ENCODE measurements around the gene RAB25.

Gene RAB25

DNA sequence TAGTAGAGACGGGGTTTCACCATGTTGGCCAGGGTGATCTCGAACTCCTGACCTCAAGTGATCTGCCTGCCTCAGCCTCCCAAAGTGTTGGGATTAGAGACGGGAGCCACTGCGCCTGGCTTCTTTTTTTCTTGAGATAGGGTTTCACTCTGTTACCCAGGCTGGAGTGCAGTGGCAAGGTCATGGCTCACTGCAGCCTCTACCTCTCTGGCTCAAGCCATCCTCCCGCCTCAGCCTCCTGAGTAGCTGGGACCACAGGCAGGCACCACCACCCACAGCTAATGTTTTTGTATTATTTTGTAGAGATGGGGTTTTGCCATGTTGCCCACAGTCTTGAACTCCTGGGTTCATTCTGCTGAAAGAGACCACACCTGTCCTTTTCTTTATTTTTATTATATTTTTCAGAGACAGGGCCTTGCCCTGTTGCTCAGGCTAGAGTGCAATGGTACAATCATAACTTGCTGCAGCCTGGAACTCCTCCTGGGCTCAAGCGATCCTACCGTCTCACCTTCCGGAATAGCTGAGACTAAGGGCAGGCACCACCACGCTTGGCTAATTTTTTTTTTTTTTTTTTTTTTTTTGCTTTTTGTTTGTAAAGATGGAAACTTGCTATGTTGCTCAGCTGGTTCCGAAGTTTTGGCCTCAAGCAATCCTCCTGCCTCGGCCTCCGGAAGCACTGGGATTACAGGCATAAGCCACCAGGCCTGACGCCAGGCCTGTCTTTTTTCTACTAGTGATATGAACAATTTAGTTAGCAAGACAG is 56.6 kb downstream of the RAB25 start:
- DNase-seq (ENCODE audit: low read depth) = no peak

GRCh38 chr1:156118177-156118868 is 57.4 kb downstream of the RAB25 start:
- DNase-seq (ENCODE audit: low read depth) = no peak

DNA sequence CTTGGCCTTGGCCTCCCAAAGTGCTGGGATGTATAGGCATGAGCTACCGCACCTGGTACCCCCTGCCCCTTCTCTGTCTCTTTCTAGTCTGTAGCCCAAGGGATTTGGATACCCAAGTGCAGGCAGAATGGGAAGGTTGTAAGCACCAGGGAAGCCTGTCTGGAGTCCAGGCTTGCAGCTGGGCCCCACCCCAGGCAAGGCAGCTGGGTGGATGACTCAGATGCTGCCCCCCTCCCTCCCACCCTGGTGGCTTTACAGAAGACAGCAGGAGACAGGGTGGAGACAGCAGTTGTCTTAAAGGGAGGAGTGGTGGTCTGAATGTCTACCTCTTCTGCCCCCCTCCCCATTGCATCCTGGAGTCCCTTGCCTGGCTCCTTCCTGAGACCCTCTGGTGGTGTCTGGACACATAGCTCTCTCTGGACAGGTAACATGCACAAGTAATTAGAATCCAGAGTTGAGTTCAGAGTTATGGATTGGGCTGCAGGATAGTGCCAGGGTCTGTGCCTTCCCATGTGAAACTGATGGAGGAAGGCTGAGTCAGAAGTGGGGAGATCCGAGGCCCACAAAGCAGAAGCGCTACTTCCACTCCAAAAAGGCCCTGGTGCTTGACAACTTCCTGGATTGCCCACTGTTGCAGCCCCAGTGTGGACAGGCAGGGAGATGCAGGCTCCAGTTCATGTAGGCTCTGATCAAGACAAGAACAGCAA is 58.7 kb downstream of the RAB25 start:
- peak; percentile 46 for DNase-seq (ENCODE audit: low read depth)
